GM21723 (cell line): ENCODE data around the gene LRRK2.
"Not testable (repeated sequence)": the region's sequence is repeated elsewhere in the genome, so short reads cannot be mapped to it uniquely, and the experiment has no call there.

ENCODE experiments used
- ATAC-seq: cut with Tn5 transposase; IDR thresholded peaks from one replicate; pipeline ENCODE4 v1.9.1; 2021; ENCODE audit warnings: mild to moderate bottlenecking, moderate library complexity; ENCODE audit not compliant: unreplicated experiment

The LRRK2 gene

GRCh38 chr12:40244526-40245156, 19.8 kb downstream of the LRRK2 start:
- ATAC-seq: not testable (repeated sequence)

GRCh38 chr12:40248034-40248433, 23.2 kb downstream of the LRRK2 start:
- ATAC-seq: no peak

GRCh38 chr12:40248585-40249297, 23.9 kb downstream of the LRRK2 start:
- ATAC-seq: no peak

- not testable (repeated sequence) for ATAC-seq
Measured at GRCh38 chr12:40250652-40251051, 25.9 kb downstream of the LRRK2 start.

GRCh38 chr12:40253936-40254335, 29.1 kb downstream of the LRRK2 start:
- ATAC-seq: no peak

- ATAC-seq: no peak
Measured at GRCh38 chr12:40254455-40255085, 29.8 kb downstream of the LRRK2 start.

- ATAC-seq: no peak
Measured at GRCh38 chr12:40258371-40258770, 33.6 kb downstream of the LRRK2 start.

GRCh38 chr12:40261937-40262336, 37.1 kb downstream of the LRRK2 start:
- ATAC-seq: peak; percentile 81

- ATAC-seq: peak; percentile 89
Measured at GRCh38 chr12:40262657-40263056, 37.9 kb downstream of the LRRK2 start.

GRCh38 chr12:40263616-40264409, 39.0 kb downstream of the LRRK2 start:
- ATAC-seq: no peak

GRCh38 chr12:40271981-40272664, 47.3 kb downstream of the LRRK2 start:
- no peak for ATAC-seq

GRCh38 chr12:40281791-40282364, 57.1 kb downstream of the LRRK2 start:
- no peak for ATAC-seq

GRCh38 chr12:40286583-40286982, 61.8 kb downstream of the LRRK2 start:
- ATAC-seq: no peak

- ATAC-seq: no peak
Measured at GRCh38 chr12:40287369-40287975, 62.7 kb downstream of the LRRK2 start.

GRCh38 chr12:40292788-40293429, 68.1 kb downstream of the LRRK2 start:
- no peak for ATAC-seq

- no peak for ATAC-seq
Measured at GRCh38 chr12:40298341-40298740, 73.5 kb downstream of the LRRK2 start.

GRCh38 chr12:40300490-40300889, 75.7 kb downstream of the LRRK2 start:
- no peak for ATAC-seq

- ATAC-seq: no peak
Measured at GRCh38 chr12:40309001-40309400, 84.2 kb downstream of the LRRK2 start.

GRCh38 chr12:40310211-40310610, 85.4 kb downstream of the LRRK2 start:
- ATAC-seq: no peak
